WTC11 (cell line): Measurements from ENCODE around the gene HDAC9. TPM values are rescaled to one million over a fixed set of nuclear protein-coding genes. Genes with fewer than 3 reads are reported as not detected.

Experiments
- ATAC-seq: fragments of 200-7000 bp; cut with Tn5 transposase; 2 replicates; pipeline ENCODE4 v1.10.0; 2021; ENCODE audit warnings: mild to moderate bottlenecking, moderate library complexity
- CTCF ChIA-PET: fragments of 300-600 bp; sonication (Branson Sonifier 250); formaldehyde crosslinking; loops from one replicate; lab custom pipeline; 2021; ENCODE audit warnings: antibody characterized with exemption; lab: Charles Lee
- POLR2A ChIA-PET: fragments of 350-600 bp; sonication (Branson Sonifier 250); formaldehyde crosslinking; loops from one replicate; lab custom pipeline; 2021; ENCODE audit warnings: antibody characterized with exemption; lab: Charles Lee
- DNase-seq: peaks from one replicate; pipeline ENCODE4 v3.0.0; 2021; ENCODE audit warnings: low spot score
- H3K27ac Mint-ChIP-seq: 2 replicates; pipeline ENCODE4 v1.8.0; 2021; ENCODE audit warnings: mixed read lengths
- H3K27me3 Mint-ChIP-seq: 2 replicates; pipeline ENCODE4 v1.8.0; 2021; ENCODE audit warnings: low read depth, mild to moderate bottlenecking, moderate library complexity, mixed read lengths
- H3K36me3 Mint-ChIP-seq: 2 replicates; pipeline ENCODE4 v1.8.0; 2021; ENCODE audit warnings: mixed read lengths
- H3K4me1 Mint-ChIP-seq: 2 replicates; pipeline ENCODE4 v1.8.0; 2022; ENCODE audit warnings: mixed read lengths
- H3K4me3 Mint-ChIP-seq: 2 replicates; pipeline ENCODE4 v1.8.0; 2021; ENCODE audit warnings: mild to moderate bottlenecking, moderate library complexity, mixed read lengths
- H3K9me3 Mint-ChIP-seq: 2 replicates; pipeline ENCODE4 v1.8.0; 2021; ENCODE audit warnings: mixed read lengths
- ESRRA ChIP-seq: sonication (generic); formaldehyde crosslinking; IDR thresholded peaks from 2 replicates; pipeline ENCODE4 v1.8.1; 2022; ENCODE audit warnings: mild to moderate bottlenecking, missing genetic modification reagents, borderline replicate concordance
- FOXJ3 ChIP-seq: sonication (generic); formaldehyde crosslinking; IDR thresholded peaks from 2 replicates; pipeline ENCODE4 v1.9.0; 2021; ENCODE audit warnings: missing genetic modification reagents, mild to moderate bottlenecking, borderline replicate concordance
- GTF2I ChIP-seq: fragments of 250-450 bp; sonication (Bioruptor Pico); conservative IDR thresholded peaks from 2 replicates; pipeline ENCODE4 v1.4.0; 2021; ENCODE audit warnings: mild to moderate bottlenecking
- MYBL2 ChIP-seq: sonication (generic); formaldehyde crosslinking; IDR thresholded peaks from 2 replicates; pipeline ENCODE4 v1.8.1; 2023; ENCODE audit warnings: mild to moderate bottlenecking, moderate library complexity, missing genetic modification reagents
- NFYB ChIP-seq: sonication (generic); formaldehyde crosslinking; conservative IDR thresholded peaks from 2 replicates; pipeline ENCODE4 v1.8.0; 2022; ENCODE audit warnings: low read depth, missing genetic modification reagents
- NR1H2 ChIP-seq: sonication (generic); formaldehyde crosslinking; IDR thresholded peaks from 2 replicates; pipeline ENCODE4 v1.9.0; 2021; ENCODE audit warnings: mild to moderate bottlenecking, moderate library complexity, missing genetic modification reagents
- SP1 ChIP-seq: sonication (generic); formaldehyde crosslinking; conservative IDR thresholded peaks from 2 replicates; pipeline ENCODE4 v1.8.1; 2022; ENCODE audit warnings: missing genetic modification reagents
- TCF7 ChIP-seq: sonication (generic); formaldehyde crosslinking; IDR thresholded peaks from 2 replicates; pipeline ENCODE4 v1.8.0; 2022; ENCODE audit warnings: mild to moderate bottlenecking, low read depth, missing genetic modification reagents, moderate library complexity
- TEAD1 ChIP-seq: sonication (generic); formaldehyde crosslinking; IDR thresholded peaks from 2 replicates; pipeline ENCODE4 v1.8.0; 2022; ENCODE audit warnings: mild to moderate bottlenecking, missing genetic modification reagents
- TP53 ChIP-seq: sonication (generic); formaldehyde crosslinking; IDR thresholded peaks from 2 replicates; pipeline ENCODE4 v1.8.1; 2023; ENCODE audit warnings: mild to moderate bottlenecking, missing genetic modification reagents
- ZBTB21 ChIP-seq: sonication (generic); formaldehyde crosslinking; IDR thresholded peaks from 2 replicates; pipeline ENCODE4 v1.8.1; 2023; ENCODE audit warnings: mild to moderate bottlenecking, missing genetic modification reagents, borderline replicate concordance
- ZNF416 ChIP-seq: fragments of 250-450 bp; sonication (Bioruptor Pico); IDR thresholded peaks from 2 replicates; pipeline ENCODE4 v1.9.0; 2021; ENCODE audit warnings: mild to moderate bottlenecking, inconsistent platforms
- ZNF671 ChIP-seq: fragments of 250-450 bp; sonication (Bioruptor Pico); IDR thresholded peaks from 2 replicates; pipeline ENCODE4 v1.8.0; 2021; ENCODE audit warnings: mild to moderate bottlenecking
- total RNA-seq: library from RNA; stranded (reverse); gene quantifications from 3 replicates; pipeline ENCODE4 v1.2.3, GENCODE V29; 2021
- TF ChIP-seq, protein P1 (sequence below): sonication (generic); formaldehyde crosslinking; IDR thresholded peaks from 2 replicates; pipeline ENCODE4 v1.8.1; 2022; ENCODE audit warnings: missing genetic modification reagents, borderline replicate concordance
- TF ChIP-seq, protein P2 (sequence below): fragments of 250-450 bp; sonication (Bioruptor Pico); conservative IDR thresholded peaks from 2 replicates; pipeline ENCODE4 v1.9.0; 2021; ENCODE audit warnings: mild to moderate bottlenecking
- TF ChIP-seq, protein P3 (sequence below): sonication (generic); formaldehyde crosslinking; IDR thresholded peaks from 2 replicates; pipeline ENCODE4 v1.8.1; 2022; ENCODE audit warnings: mild to moderate bottlenecking, missing genetic modification reagents, moderate library complexity, borderline replicate concordance
- TF ChIP-seq, protein P4 (sequence below): sonication (generic); formaldehyde crosslinking; IDR thresholded peaks from 2 replicates; pipeline ENCODE4 v1.8.0; 2023; ENCODE audit warnings: mild to moderate bottlenecking, missing genetic modification reagents
- TF ChIP-seq, protein P5 (sequence below): sonication (generic); formaldehyde crosslinking; IDR thresholded peaks from 2 replicates; pipeline ENCODE4 v1.8.0; 2022; ENCODE audit warnings: mild to moderate bottlenecking, missing genetic modification reagents
- TF ChIP-seq, protein P6 (sequence below): sonication (generic); formaldehyde crosslinking; IDR thresholded peaks from 2 replicates; pipeline ENCODE4 v1.8.1; 2022; ENCODE audit warnings: low read depth, missing genetic modification reagents, borderline replicate concordance
- TF ChIP-seq, protein P7 (sequence below): sonication (generic); formaldehyde crosslinking; IDR thresholded peaks from 2 replicates; pipeline ENCODE4 v1.8.0; 2022; ENCODE audit warnings: missing genetic modification reagents

HDAC9 gene
- total RNA-seq, 1 experiment from 2014 or later: 18.8 TPM

- ChIA-PET CTCF (interaction anchor here (1.9 kb wide), 1 partner anchor 20 kb away, joined by 4 read pairs; no protein-coding TSS in a partner anchor), POLR2A (no interaction called here)
- H3K27me3 Mint-ChIP-seq: no peaks in the 10 kb centered on the region
- H3K27ac Mint-ChIP-seq: no peak overlapping the region
- ATAC-seq (no peak), DNase-seq (no peak)
- no peaks in the 10 kb centered on the region for H3K4me1 Mint-ChIP-seq
- H3K36me3 Mint-ChIP-seq: no peaks in the 10 kb centered on the region
- no peak overlapping the region for H3K4me3 Mint-ChIP-seq
- TF ChIP-seq SP1 (CRISPR knock-in tag) (no peak), FOXJ3 (no peak), ESRRA (CRISPR knock-in tag) (no peak), ZNF671 (CRISPR knock-in tag) (no peak), TEAD1 (CRISPR knock-in tag) (no peak), NR1H2 (CRISPR knock-in tag) (no peak), GTF2I (CRISPR knock-in tag) (no peak), TCF7 (no peak), TP53 (CRISPR knock-in tag) (no peak)
- TF ChIP-seq, protein P1, sequence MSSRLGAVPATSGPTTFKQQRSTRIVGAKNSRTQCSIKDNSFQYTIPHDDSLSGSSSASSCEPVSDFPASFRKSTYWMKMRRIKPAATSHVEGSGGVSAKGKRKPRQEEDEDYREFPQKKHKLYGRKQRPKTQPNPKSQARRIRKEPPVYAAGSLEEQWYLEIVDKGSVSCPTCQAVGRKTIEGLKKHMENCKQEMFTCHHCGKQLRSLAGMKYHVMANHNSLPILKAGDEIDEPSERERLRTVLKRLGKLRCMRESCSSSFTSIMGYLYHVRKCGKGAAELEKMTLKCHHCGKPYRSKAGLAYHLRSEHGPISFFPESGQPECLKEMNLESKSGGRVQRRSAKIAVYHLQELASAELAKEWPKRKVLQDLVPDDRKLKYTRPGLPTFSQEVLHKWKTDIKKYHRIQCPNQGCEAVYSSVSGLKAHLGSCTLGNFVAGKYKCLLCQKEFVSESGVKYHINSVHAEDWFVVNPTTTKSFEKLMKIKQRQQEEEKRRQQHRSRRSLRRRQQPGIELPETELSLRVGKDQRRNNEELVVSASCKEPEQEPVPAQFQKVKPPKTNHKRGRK (CRISPR knock-in tag): no peak
- TF ChIP-seq, protein P2, sequence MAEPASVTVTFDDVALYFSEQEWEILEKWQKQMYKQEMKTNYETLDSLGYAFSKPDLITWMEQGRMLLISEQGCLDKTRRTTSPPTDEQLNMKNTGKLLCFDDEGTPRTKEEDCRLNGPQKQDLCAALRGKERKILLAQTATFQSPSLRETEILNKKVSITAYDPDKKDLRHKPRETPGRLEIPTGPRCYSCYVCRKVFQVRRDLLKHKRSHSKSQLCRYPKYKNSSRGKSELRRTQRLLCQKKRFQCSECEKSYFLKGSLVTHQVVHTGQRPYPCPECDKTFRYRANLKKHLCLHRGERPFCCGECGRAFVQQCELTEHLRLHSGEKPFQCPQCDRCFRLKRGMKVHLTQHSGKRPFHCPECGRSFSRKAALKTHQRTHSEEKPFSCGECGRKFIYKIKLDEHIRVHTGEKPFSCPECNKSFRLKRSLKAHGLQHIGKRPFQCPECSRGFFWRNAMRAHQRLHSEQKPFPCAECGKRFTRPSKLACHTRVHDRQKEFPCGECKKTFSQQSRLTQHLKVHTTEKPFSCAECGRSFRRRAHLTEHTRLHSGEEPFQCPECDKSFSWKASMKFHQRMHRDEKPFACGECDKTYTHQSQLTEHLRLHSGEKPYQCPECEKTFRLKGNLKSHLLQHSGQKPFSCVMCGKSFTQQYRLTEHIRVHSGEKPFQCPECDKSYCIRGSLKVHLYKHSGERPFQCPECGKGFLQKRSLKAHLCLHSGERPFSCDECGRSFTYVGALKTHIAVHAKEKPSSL (CRISPR knock-in tag): no peak
- TF ChIP-seq, protein P3, sequence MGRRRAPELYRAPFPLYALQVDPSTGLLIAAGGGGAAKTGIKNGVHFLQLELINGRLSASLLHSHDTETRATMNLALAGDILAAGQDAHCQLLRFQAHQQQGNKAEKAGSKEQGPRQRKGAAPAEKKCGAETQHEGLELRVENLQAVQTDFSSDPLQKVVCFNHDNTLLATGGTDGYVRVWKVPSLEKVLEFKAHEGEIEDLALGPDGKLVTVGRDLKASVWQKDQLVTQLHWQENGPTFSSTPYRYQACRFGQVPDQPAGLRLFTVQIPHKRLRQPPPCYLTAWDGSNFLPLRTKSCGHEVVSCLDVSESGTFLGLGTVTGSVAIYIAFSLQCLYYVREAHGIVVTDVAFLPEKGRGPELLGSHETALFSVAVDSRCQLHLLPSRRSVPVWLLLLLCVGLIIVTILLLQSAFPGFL (CRISPR knock-in tag): no peak
- TF ChIP-seq, protein P4, sequence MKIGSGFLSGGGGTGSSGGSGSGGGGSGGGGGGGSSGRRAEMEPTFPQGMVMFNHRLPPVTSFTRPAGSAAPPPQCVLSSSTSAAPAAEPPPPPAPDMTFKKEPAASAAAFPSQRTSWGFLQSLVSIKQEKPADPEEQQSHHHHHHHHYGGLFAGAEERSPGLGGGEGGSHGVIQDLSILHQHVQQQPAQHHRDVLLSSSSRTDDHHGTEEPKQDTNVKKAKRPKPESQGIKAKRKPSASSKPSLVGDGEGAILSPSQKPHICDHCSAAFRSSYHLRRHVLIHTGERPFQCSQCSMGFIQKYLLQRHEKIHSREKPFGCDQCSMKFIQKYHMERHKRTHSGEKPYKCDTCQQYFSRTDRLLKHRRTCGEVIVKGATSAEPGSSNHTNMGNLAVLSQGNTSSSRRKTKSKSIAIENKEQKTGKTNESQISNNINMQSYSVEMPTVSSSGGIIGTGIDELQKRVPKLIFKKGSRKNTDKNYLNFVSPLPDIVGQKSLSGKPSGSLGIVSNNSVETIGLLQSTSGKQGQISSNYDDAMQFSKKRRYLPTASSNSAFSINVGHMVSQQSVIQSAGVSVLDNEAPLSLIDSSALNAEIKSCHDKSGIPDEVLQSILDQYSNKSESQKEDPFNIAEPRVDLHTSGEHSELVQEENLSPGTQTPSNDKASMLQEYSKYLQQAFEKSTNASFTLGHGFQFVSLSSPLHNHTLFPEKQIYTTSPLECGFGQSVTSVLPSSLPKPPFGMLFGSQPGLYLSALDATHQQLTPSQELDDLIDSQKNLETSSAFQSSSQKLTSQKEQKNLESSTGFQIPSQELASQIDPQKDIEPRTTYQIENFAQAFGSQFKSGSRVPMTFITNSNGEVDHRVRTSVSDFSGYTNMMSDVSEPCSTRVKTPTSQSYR (CRISPR knock-in tag): no peak
- TF ChIP-seq, protein P5, sequence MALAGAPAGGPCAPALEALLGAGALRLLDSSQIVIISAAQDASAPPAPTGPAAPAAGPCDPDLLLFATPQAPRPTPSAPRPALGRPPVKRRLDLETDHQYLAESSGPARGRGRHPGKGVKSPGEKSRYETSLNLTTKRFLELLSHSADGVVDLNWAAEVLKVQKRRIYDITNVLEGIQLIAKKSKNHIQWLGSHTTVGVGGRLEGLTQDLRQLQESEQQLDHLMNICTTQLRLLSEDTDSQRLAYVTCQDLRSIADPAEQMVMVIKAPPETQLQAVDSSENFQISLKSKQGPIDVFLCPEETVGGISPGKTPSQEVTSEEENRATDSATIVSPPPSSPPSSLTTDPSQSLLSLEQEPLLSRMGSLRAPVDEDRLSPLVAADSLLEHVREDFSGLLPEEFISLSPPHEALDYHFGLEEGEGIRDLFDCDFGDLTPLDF: no peak
- no peaks in the 10 kb centered on the region for H3K9me3 Mint-ChIP-seq
These were observed 391.3 kb downstream of the HDAC9 start for GRCh38 chr7:18886832-18887231.

DNA sequence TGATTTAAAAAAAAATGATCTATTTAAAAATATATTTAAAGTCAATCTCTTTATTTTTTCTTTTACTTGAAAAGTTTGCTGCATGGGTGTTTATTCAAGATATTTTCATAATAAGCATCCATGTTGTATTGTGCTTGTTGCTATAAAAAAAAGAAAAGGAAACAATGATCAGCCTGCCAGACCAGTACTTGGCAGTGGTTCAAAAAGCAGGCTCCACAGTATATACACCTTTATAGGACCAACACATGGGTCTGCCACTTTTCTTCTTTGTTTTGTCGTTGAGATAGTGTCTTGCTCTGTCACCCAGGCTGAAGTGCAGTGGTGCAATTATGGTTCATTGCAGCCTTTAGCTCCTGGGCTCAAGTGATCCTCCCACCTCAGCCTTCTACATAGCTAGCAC lies 393.9 kb downstream of the HDAC9 start:
- ATAC-seq (no peak), DNase-seq (no peak)
- H3K4me3 Mint-ChIP-seq: no peak overlapping the region
- H3K27me3 Mint-ChIP-seq: no peaks in the 10 kb centered on the region
- no peak overlapping the region for H3K27ac Mint-ChIP-seq
- ChIA-PET CTCF (no interaction called here), POLR2A (no interaction called here)
- no peaks in the 10 kb centered on the region for H3K4me1 Mint-ChIP-seq
- H3K9me3 Mint-ChIP-seq: no peaks in the 10 kb centered on the region
- H3K36me3 Mint-ChIP-seq: no peaks in the 10 kb centered on the region
- TF ChIP-seq, protein P6, sequence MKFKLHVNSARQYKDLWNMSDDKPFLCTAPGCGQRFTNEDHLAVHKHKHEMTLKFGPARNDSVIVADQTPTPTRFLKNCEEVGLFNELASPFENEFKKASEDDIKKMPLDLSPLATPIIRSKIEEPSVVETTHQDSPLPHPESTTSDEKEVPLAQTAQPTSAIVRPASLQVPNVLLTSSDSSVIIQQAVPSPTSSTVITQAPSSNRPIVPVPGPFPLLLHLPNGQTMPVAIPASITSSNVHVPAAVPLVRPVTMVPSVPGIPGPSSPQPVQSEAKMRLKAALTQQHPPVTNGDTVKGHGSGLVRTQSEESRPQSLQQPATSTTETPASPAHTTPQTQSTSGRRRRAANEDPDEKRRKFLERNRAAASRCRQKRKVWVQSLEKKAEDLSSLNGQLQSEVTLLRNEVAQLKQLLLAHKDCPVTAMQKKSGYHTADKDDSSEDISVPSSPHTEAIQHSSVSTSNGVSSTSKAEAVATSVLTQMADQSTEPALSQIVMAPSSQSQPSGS (CRISPR knock-in tag): no peak
- TF ChIP-seq MYBL2 (CRISPR knock-in tag) (no peak), TP53 (CRISPR knock-in tag) (no peak), ZNF416 (no peak), TEAD1 (CRISPR knock-in tag) (no peak), NFYB (CRISPR knock-in tag) (no peak), GTF2I (CRISPR knock-in tag) (no peak), TCF7 (no peak), NR1H2 (CRISPR knock-in tag) (no peak), ZBTB21 (no peak)
- TF ChIP-seq, protein P7, sequence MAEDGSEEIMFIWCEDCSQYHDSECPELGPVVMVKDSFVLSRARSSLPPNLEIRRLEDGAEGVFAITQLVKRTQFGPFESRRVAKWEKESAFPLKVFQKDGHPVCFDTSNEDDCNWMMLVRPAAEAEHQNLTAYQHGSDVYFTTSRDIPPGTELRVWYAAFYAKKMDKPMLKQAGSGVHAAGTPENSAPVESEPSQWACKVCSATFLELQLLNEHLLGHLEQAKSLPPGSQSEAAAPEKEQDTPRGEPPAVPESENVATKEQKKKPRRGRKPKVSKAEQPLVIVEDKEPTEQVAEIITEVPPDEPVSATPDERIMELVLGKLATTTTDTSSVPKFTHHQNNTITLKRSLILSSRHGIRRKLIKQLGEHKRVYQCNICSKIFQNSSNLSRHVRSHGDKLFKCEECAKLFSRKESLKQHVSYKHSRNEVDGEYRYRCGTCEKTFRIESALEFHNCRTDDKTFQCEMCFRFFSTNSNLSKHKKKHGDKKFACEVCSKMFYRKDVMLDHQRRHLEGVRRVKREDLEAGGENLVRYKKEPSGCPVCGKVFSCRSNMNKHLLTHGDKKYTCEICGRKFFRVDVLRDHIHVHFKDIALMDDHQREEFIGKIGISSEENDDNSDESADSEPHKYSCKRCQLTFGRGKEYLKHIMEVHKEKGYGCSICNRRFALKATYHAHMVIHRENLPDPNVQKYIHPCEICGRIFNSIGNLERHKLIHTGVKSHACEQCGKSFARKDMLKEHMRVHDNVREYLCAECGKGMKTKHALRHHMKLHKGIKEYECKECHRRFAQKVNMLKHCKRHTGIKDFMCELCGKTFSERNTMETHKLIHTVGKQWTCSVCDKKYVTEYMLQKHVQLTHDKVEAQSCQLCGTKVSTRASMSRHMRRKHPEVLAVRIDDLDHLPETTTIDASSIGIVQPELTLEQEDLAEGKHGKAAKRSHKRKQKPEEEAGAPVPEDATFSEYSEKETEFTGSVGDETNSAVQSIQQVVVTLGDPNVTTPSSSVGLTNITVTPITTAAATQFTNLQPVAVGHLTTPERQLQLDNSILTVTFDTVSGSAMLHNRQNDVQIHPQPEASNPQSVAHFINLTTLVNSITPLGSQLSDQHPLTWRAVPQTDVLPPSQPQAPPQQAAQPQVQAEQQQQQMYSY (CRISPR knock-in tag): no peak
